Epithelial cell of esophagus (primary cell): ENCODE data around the gene DLGAP1.

Experiments used
- DNase-seq: peaks from one replicate; pipeline ENCODE4 v3.0.0; 2010; ENCODE audit warnings: low read depth
- H3K4me3 ChIP-seq: 2 replicates; pipeline ENCODE4 v1.5.1; 2011; ENCODE audit warnings: mild to moderate bottlenecking, low read length, control low read depth
- TF ChIP-seq, protein P1 (sequence below): IDR thresholded peaks from 2 replicates; pipeline ENCODE4 v1.5.1; 2011; ENCODE audit warnings: low read depth, mild to moderate bottlenecking, low read length, control low read depth, inconsistent platforms; ENCODE audit not compliant: insufficient read depth; ENCODE audit errors: missing control alignments

The DLGAP1 gene

DNA sequence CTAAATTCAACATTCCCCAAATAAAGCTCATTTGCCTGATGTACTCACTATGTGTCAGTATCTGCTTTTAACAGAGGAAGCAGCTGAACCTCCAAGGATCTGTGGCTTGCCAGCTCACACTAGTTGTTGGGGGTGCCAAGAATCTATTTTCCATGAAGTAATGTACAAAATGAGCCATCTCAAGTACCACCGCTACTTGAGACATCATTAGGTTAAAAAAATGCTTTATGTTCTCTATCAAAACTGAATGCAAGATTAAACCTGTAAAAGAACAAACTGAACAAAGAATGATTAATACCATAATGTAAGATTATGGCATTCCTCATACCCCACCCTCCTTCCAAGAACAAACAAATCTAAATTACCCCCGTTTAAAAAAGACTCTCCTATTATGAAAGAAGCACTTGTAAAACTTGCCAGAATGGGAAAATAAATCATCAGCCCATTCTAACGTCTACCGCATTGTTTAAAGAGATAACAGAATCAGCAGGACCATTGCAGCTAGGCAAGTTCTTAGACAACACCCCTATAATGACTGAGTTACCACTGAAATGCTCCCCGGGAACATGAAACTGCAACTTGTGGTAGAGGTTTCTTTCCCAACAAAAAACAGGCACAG lies 471.6 kb downstream of the DLGAP1 start:
- H3K4me3 ChIP-seq: no peak overlapping the region
- peak; percentile 92 for DNase-seq
- TF ChIP-seq, protein P1, sequence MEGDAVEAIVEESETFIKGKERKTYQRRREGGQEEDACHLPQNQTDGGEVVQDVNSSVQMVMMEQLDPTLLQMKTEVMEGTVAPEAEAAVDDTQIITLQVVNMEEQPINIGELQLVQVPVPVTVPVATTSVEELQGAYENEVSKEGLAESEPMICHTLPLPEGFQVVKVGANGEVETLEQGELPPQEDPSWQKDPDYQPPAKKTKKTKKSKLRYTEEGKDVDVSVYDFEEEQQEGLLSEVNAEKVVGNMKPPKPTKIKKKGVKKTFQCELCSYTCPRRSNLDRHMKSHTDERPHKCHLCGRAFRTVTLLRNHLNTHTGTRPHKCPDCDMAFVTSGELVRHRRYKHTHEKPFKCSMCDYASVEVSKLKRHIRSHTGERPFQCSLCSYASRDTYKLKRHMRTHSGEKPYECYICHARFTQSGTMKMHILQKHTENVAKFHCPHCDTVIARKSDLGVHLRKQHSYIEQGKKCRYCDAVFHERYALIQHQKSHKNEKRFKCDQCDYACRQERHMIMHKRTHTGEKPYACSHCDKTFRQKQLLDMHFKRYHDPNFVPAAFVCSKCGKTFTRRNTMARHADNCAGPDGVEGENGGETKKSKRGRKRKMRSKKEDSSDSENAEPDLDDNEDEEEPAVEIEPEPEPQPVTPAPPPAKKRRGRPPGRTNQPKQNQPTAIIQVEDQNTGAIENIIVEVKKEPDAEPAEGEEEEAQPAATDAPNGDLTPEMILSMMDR: no peak

DNA sequence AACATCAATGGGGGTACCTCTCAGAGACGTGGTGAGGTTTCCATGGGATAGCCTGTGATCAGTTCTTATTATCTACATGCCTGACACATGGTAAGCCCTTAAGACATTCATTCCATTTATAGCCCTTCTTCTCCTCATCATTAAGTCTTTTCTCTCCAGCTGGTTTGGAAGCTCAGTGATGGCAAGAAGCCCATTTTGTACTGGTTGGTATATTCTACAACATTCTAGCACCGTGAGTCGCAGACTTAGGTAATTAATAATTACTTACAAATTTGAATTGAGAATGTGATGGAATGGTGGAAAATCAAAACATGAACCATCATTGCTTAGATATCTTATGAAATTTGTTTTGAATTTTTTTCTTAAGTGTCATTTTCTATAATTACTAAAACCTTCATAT lies 472.6 kb downstream of the DLGAP1 start:
- TF ChIP-seq, protein P1: no peak
- DNase-seq: peak; percentile 39
- H3K4me3 ChIP-seq: no peak overlapping the region

DNA sequence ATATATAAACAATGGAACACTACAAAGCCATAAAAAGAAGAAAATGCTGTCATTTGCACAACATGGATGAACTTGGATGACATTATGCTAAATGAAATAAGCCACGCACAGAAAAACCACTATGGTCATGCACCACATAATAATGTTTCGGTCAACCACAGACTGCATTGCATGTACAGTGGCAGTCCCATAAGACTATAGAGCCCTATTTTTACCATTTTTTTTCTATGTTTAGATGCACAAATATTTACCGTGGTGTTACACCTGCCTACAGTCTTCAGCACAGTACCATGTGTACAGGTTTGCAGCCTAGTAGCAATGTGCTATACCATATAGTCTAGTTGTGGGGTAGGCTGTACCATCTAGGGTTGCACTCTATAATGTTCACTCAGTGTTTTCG lies 476.1 kb downstream of the DLGAP1 start:
- no peak for DNase-seq
- no peak overlapping the region for H3K4me3 ChIP-seq
- TF ChIP-seq, protein P1: no peak

DNA sequence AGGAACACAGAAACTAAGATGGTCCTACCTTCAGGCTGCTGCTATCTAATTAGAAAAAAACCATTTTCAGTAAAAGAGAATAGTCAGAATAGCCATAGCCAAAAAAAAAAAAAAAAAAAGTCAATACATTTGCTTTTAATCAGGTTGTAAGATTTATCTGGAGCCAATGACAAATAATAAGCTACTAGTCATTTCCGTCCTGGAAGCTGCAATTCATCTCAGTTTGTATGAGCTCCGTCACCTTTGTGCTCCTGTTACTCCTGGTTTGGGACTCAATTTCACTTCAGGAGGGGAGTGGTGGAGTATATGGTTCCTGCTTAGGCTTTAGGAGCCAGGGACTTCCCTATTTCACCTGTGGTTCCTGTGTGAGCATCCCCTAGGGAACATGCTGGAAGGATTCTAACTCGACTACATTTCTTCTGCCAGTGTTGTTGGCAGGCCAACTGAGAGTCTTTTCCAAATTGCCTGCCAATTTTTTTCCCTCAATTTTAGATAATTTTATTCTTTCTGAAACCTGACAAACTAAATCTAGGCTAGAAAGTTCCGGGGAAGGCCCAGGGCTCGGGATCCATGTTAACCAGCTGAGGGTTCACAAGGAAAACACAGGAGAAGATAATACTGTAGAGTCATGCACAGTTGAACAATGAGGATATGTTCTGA lies 481.8 kb downstream of the DLGAP1 start:
- no peak overlapping the region for H3K4me3 ChIP-seq
- DNase-seq: no peak
- TF ChIP-seq, protein P1: no peak

DNA sequence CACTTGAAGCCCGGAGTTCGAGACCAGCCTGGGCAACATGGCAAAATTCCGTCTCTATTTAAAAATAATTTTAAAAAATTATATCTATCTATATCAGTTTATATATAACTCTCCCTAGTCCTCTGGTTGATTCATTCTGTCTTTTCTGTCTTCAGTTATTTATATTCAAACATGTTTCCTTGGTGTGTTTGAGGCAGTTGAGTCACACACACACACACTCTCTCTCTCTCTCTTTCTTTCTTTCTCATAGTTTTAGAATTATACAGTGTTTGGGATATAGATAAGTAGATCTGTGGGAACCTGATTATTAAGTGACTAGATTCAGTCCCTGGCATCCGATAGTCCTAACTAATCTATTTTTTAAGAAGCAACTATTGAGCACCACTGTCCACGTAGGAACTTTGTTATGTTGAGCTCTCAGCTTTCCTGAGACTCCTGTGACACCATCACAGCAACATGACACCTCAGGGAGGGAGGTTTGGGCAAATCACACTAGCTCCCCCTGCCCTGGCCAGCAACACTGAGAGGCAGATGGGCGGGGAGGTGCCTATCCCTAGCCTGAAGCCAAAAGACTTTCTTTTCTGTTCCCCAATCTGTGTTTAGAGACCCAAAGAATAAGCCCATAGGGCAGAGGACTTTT lies 482.7 kb downstream of the DLGAP1 start:
- TF ChIP-seq, protein P1: no peak
- DNase-seq: peak; percentile 39
- H3K4me3 ChIP-seq: no peak overlapping the region

DNA sequence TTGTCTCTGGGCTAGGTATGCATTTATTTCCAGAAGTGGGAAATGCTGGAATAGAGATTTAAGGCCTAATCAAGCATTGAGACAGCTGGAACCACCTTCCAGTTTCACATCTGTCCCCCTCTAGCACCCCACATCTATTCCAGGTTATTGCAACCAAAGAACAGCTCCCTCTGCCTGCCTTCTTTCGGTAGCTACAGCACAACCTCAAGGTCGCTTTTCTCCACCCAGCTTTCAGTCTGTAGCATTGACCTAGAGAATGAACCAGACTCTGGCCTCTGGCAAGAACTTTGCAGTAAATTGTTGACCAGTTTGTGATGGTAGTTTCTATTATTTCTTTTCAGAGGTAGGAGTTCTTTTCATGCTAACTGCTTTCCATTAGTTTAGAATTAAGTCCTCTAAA lies 484.2 kb downstream of the DLGAP1 start:
- H3K4me3 ChIP-seq: no peak overlapping the region
- no peak for DNase-seq
- TF ChIP-seq, protein P1: no peak
